ENCODE data around the gene KIAA0930. TPM values are rescaled to one million over a fixed set of nuclear protein-coding genes. Genes with fewer than 3 reads are reported as not detected.

The KIAA0930 gene
- total RNA-seq, 2 donors from 2014 or later, result 38.5 to 44.8 TPM

GRCh38 chr22:45248832-45249561 lies 8.3 kb upstream of the KIAA0930 start:
- Histone ChIP-seq H3K4me3 (no peak overlapping the region), H3K36me3 (no peaks in the 10 kb centered on the region), H3K9me3 (no peaks in the 10 kb centered on the region), H3K27me3 (no peaks in the 10 kb centered on the region), H3K27ac (no peak overlapping the region), H3K4me1 (peaks cover 11% of the 10 kb centered on the region), H3K9ac (ENCODE audit: low read depth in 2 of 2, low read length in 2 of 2) (no peak overlapping the region)
- DNase-seq, result no peak
- intact Hi-C loops (cut with DNase I), result loop anchor here (5.0 kb wide), 1 partner anchor 87 kb away; the partner anchor contains the start of gene NUP50
- TF ChIP-seq CTCF (IDR thresholded peaks at IDR 0.05), result no peak

GRCh38 chr22:45246060-45246985 lies 5.6 kb upstream of the KIAA0930 start:
- Histone ChIP-seq H3K4me1 (peaks cover 11% of the 10 kb centered on the region), H3K9ac (ENCODE audit: low read depth in 2 of 2, low read length in 2 of 2) (peak overlapping the region; percentile 16 to 62)
- intact Hi-C loops (cut with DNase I), result loop anchor here (5.0 kb wide), 1 partner anchor 84 kb away; the partner anchor contains the start of gene NUP50

GRCh38 chr22:45244916-45245315 lies 4.2 kb upstream of the KIAA0930 start:
- no peak overlapping the region for H3K4me3 ChIP-seq
- DNase-seq, result no peak
- peaks cover 11% of the 10 kb centered on the region for H3K4me1 ChIP-seq
- TF ChIP-seq CTCF (IDR thresholded peaks at IDR 0.05), result no peak
- intact Hi-C loops (cut with DNase I), result loop anchor here (5.0 kb wide), 1 partner anchor 83 kb away; the partner anchor contains the start of gene NUP50
- no peaks in the 10 kb centered on the region for H3K27me3 ChIP-seq
- H3K9ac ChIP-seq (ENCODE audit: low read depth in 2 of 2, low read length in 2 of 2), result no peak overlapping the region
- H3K27ac ChIP-seq, result no peak overlapping the region
- H3K9me3 ChIP-seq, result no peaks in the 10 kb centered on the region
- H3K36me3 ChIP-seq, result no peaks in the 10 kb centered on the region

More at GRCh38 chr22:45246060-45246985, 5.6 kb upstream of the KIAA0930 start:
- Histone ChIP-seq H3K27ac (peak overlapping the region; percentile 94), H3K36me3 (no peaks in the 10 kb centered on the region), H3K27me3 (no peaks in the 10 kb centered on the region), H3K4me3 (no peak overlapping the region), H3K9me3 (no peaks in the 10 kb centered on the region)
- TF ChIP-seq CTCF (IDR thresholded peaks at IDR 0.05), result no peak
- DNase-seq, result peak; percentile 87

GRCh38 chr22:45242778-45243191 lies 2.1 kb upstream of the KIAA0930 start:
- TF ChIP-seq CTCF (IDR thresholded peaks at IDR 0.05), result no peak
- H3K27ac ChIP-seq, result no peak overlapping the region
- DNase-seq, result peak; percentile 64
- H3K9ac ChIP-seq (ENCODE audit: low read depth in 2 of 2, low read length in 2 of 2), result no peak overlapping the region
- no peaks in the 10 kb centered on the region for H3K27me3 ChIP-seq
- H3K4me1 ChIP-seq, result peaks cover 11% of the 10 kb centered on the region
- H3K36me3 ChIP-seq, result no peaks in the 10 kb centered on the region
- no peak overlapping the region for H3K4me3 ChIP-seq
- intact Hi-C loops (cut with DNase I), result no loop called here
- no peaks in the 10 kb centered on the region for H3K9me3 ChIP-seq

- intact Hi-C loops (cut with DNase I), result no loop called here
- H3K9me3 ChIP-seq, result no peaks in the 10 kb centered on the region
- H3K36me3 ChIP-seq, result no peaks in the 10 kb centered on the region
- no peaks in the 10 kb centered on the region for H3K27me3 ChIP-seq
- H3K4me3 ChIP-seq, result peak overlapping the region; percentile 61
- H3K4me1 ChIP-seq, result no peaks in the 10 kb centered on the region
- H3K9ac ChIP-seq (ENCODE audit: low read depth in 2 of 2, low read length in 2 of 2), result peak overlapping the region; percentile 81 to 84
- H3K27ac ChIP-seq, result no peak overlapping the region
- DNase-seq, result peak; percentile 41
- no peak for TF ChIP-seq CTCF (IDR thresholded peaks at IDR 0.05)
These were observed 437 bp downstream of the KIAA0930 start for GRCh38 chr22:45240104-45240809.

Measured in colonic mucosa (tissue), 4 donors.